Uterine smooth muscle cell (primary cell): Measurements from ENCODE around the gene KRT1. TPM values are rescaled to one million over a fixed set of nuclear protein-coding genes. Genes with fewer than 3 reads are reported as not detected.

Experiments
- total RNA-seq: library from RNA; depleted of rRNA; stranded (reverse); fragments of >200 nt; gene quantifications from 2 replicates; pipeline ENCODE4 v1.2.3, GENCODE V29; 2014

The KRT1 gene
- not detected in 2 replicates for total RNA-seq

DNA sequence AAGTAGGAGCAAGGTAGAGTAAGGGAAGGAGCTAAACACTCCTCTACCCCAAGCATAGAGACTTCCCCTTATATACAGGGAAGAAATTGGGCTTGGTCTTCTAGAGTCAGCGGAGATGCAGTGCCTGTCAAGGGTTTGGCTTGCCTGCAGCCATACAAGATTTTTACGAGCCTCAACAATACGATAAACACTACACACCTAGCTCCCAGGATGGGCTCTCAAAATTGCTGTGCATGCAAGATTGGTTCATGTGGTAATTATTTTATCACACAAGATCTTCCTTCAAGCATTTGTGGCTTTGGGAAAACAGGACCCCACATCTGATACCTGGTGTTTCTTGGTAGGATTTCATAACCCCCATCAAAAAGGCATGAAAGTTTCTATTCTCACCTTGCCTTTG lies at the start of gene KRT1:
Gene KRT1 (minus strand): TSS at position 45 of the 400 bp plus-strand sequence. CDS start 59 bp downstream, outside the sequence.

DNA sequence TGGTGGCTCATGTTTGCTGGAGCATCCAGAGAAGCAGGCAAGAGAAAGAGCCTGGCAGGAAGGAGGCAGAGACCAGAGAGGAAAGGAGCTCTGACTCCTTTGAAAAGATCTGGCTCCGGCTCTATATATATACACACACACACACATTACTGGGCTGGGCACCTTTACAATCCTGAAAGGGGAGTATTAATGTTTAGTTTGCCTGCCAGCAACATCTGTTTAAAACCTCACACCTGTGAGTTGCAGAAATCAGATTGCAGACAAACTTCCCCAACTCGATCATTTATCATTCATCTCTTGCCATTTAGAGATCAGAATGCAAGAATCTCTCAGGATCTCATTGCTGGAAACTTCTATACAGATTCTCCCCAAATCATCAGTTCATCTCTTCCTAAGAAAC lies 23.2 kb upstream of the KRT1 start, which contains the start of gene KRT77:
Gene KRT77 (minus strand): TSS at position 101 of the 400 bp plus-strand sequence. CDS start 90 bp downstream, at position 11.

DNA sequence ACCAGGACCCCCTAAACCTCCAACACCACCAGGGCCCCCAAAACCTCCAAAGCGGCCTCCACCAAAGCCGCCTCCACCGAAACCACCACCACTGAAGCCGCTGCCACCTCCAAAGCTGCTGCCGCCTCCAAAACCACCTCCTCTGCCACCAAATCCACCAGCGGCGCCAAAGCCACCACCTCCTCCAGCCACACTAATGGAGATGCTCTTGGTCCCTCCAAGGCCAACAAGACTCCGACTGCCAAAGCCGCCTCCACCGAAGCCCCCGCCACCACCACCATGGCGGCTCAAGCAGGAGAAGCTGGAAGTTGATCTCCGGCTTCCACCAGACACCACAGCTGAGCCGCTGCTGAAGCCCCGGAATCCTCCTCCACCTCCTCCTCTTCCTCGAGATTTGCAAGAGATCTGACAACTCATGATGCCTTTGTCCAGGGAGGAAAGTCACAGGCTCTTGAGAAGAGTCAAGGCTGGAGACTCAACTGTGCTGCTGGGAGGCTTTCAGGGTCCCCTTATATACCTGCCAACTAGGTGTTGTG lies 28.4 kb downstream of the KRT1 start, which contains the start of gene KRT2:
Gene KRT2 (minus strand): TSS at position 486 of the 536 bp plus-strand sequence. CDS start 69 bp downstream, at position 417.

Other genes starting within 250 kb of the KRT1 start
- gene KRT75, start 246.0 kb downstream of the KRT1 start, total RNA-seq = not detected in 2 replicates
- gene KRT6B, start 228.3 kb downstream of the KRT1 start, total RNA-seq = under 0.01 TPM in 1 of 2 replicates, not detected in the other
- not detected in 2 replicates for gene KRT6C, start 206.6 kb downstream of the KRT1 start, total RNA-seq
- gene KRT6A, start 187.2 kb downstream of the KRT1 start, total RNA-seq = not detected in 2 replicates
- 0.22 TPM in 1 of 2 replicates, not detected in the other for gene KRT5, start 160.0 kb downstream of the KRT1 start, total RNA-seq
- not detected in 2 replicates for gene KRT71, start 127.3 kb downstream of the KRT1 start, total RNA-seq
- gene KRT74, start 106.6 kb downstream of the KRT1 start, total RNA-seq = not detected in 2 replicates
- gene KRT72, start 78.9 kb downstream of the KRT1 start, total RNA-seq = not detected in 2 replicates
- gene KRT73, start 61.8 kb downstream of the KRT1 start, total RNA-seq = not detected in 2 replicates
- not detected in 2 replicates for gene KRT2, start 28.2 kb downstream of the KRT1 start, total RNA-seq
- gene KRT77, start 23.1 kb upstream of the KRT1 start, total RNA-seq = not detected in 2 replicates
- not detected in 2 replicates for gene KRT76, start 96.9 kb upstream of the KRT1 start, total RNA-seq
- not detected in 2 replicates for gene KRT3, start 115.7 kb upstream of the KRT1 start, total RNA-seq
- gene KRT4, start 133.7 kb upstream of the KRT1 start, total RNA-seq = under 0.01 TPM in 1 of 2 replicates, not detected in the other
- not detected in 2 replicates for gene KRT79, start 153.9 kb upstream of the KRT1 start, total RNA-seq
- not detected in 2 replicates for gene KRT78, start 168.6 kb upstream of the KRT1 start, total RNA-seq
- 7.7 and 9.7 TPM in 2 replicates for gene KRT8, start 224.7 kb upstream of the KRT1 start, total RNA-seq